Endodermal cell (in vitro differentiated cells): ENCODE measurements around the gene SMTN. TPM values are rescaled to one million over a fixed set of nuclear protein-coding genes. Genes with fewer than 3 reads are reported as not detected.
A peak's percentile ranks its signal among the peaks of the same experiment; 100 is the strongest.

Source experiments
- DNase-seq: peaks from one replicate; pipeline ENCODE4 v3.0.0-alpha.2; 2017
- H3K27ac ChIP-seq: 2 replicates; pipeline ENCODE4 v1.5.1; 2013; ENCODE audit warnings: mild to moderate bottlenecking, low read depth, low read length, moderate library complexity
- H3K27me3 ChIP-seq: 2 replicates; pipeline ENCODE4 v1.6.1; 2013; ENCODE audit warnings: mild to moderate bottlenecking, low read length, moderate library complexity; ENCODE audit not compliant: insufficient read depth, control insufficient read depth, poor library complexity, severe bottlenecking
- H3K36me3 ChIP-seq: 2 replicates; pipeline ENCODE4 v1.7.0; 2013; ENCODE audit warnings: mild to moderate bottlenecking, low read length, moderate library complexity; ENCODE audit not compliant: control insufficient read depth, insufficient read depth
- H3K4me1 ChIP-seq: one replicate; pipeline ENCODE4 v1.7.0; 2013; ENCODE audit warnings: low read length; ENCODE audit not compliant: control insufficient read depth, insufficient read depth
- H3K4me3 ChIP-seq: 2 replicates; pipeline ENCODE4 v1.5.1; 2013; ENCODE audit warnings: mild to moderate bottlenecking, low read length, moderate library complexity
- H3K9ac ChIP-seq: 2 replicates; pipeline ENCODE4 v1.6.1; 2013; ENCODE audit warnings: mild to moderate bottlenecking, low read length, moderate library complexity; ENCODE audit not compliant: poor library complexity, severe bottlenecking; ENCODE audit errors: extremely low read depth
- H3K9me3 ChIP-seq: 2 replicates; pipeline ENCODE4 v1.6.1; 2013; ENCODE audit warnings: mild to moderate bottlenecking, low read length, moderate library complexity; ENCODE audit not compliant: control insufficient read depth
- H3K27ac Mint-ChIP-seq: 2 replicates; pipeline ENCODE4 v1.8.0; 2020; ENCODE audit warnings: mixed read lengths
- H3K27me3 Mint-ChIP-seq: 2 replicates; pipeline ENCODE4 v1.8.0; 2021; ENCODE audit warnings: mild to moderate bottlenecking, mixed read lengths; ENCODE audit not compliant: insufficient read depth
- H3K36me3 Mint-ChIP-seq: 2 replicates; pipeline ENCODE4 v1.8.0; 2020; ENCODE audit warnings: low read depth, mixed read lengths
- H3K4me1 Mint-ChIP-seq: 2 replicates; pipeline ENCODE4 v1.8.0; 2020; ENCODE audit warnings: mixed read lengths
- H3K4me3 Mint-ChIP-seq: 2 replicates; pipeline ENCODE4 v1.8.0; 2020; ENCODE audit warnings: mild to moderate bottlenecking, moderate library complexity, mixed read lengths
- H3K9me3 Mint-ChIP-seq: 2 replicates; pipeline ENCODE4 v1.8.0; 2020; ENCODE audit warnings: mild to moderate bottlenecking, mixed read lengths
- CTCF ChIP-seq: fragments of 200-600 bp; sonication (generic); conservative IDR thresholded peaks from 2 replicates; pipeline ENCODE4 v1.5.0; 2021; ENCODE audit warnings: antibody characterized with exemption, mild to moderate bottlenecking
- WGBS, 2 experiments: methylation state at CpG; one replicate each; pipeline versions ENCODE4 v1.1.5 to v1.1.7; 2013; ENCODE audit warnings: missing lambda C conversion rate in 2 of 2, mixed read lengths in 1 of 2; ENCODE audit not compliant: insufficient coverage in 1 of 2, insufficient read length in 1 of 2; 5-methylcytosine and 5-hydroxymethylcytosine counted together
- total RNA-seq, 2 donors: library from RNA; stranded (reverse); fragmentation: NEBNext Ultra II Directional in 1 of 2; extraction: Animal tissue kit (Norgen Biotek cat#: 25700) in 1 of 2; gene quantifications; 2 replicates in 1 of 2; 3 replicates in 1 of 2; pipeline ENCODE4 v1.2.1, GENCODE V29; 2021

Gene SMTN
- total RNA-seq, 2 donors from 2014 or later: 23.6 to 35.8 TPM

- WGBS, 2 experiments: 76 to 77% methylated on average over 9 of the region's 9 CpGs
- no peak overlapping the region for H3K4me3 ChIP-seq
- H3K4me3 Mint-ChIP-seq: no peak overlapping the region
- no peak for TF ChIP-seq CTCF
- no peaks in the 10 kb centered on the region for H3K4me1 Mint-ChIP-seq
- no peaks in the 10 kb centered on the region for H3K36me3 Mint-ChIP-seq
- H3K27ac ChIP-seq: no peak overlapping the region
- H3K27ac Mint-ChIP-seq: no peak overlapping the region
- H3K27me3 ChIP-seq: no peaks in the 10 kb centered on the region
- no peak for DNase-seq
- no peaks in the 10 kb centered on the region for H3K9me3 Mint-ChIP-seq
- H3K9me3 ChIP-seq: no peaks in the 10 kb centered on the region
- no peaks in the 10 kb centered on the region for H3K4me1 ChIP-seq
- H3K36me3 ChIP-seq: no peaks in the 10 kb centered on the region
- no peaks in the 10 kb centered on the region for H3K27me3 Mint-ChIP-seq
- H3K9ac ChIP-seq: no peak overlapping the region
Measured at GRCh38 chr22:31039393-31039792, 41.7 kb upstream of the SMTN start.

DNA sequence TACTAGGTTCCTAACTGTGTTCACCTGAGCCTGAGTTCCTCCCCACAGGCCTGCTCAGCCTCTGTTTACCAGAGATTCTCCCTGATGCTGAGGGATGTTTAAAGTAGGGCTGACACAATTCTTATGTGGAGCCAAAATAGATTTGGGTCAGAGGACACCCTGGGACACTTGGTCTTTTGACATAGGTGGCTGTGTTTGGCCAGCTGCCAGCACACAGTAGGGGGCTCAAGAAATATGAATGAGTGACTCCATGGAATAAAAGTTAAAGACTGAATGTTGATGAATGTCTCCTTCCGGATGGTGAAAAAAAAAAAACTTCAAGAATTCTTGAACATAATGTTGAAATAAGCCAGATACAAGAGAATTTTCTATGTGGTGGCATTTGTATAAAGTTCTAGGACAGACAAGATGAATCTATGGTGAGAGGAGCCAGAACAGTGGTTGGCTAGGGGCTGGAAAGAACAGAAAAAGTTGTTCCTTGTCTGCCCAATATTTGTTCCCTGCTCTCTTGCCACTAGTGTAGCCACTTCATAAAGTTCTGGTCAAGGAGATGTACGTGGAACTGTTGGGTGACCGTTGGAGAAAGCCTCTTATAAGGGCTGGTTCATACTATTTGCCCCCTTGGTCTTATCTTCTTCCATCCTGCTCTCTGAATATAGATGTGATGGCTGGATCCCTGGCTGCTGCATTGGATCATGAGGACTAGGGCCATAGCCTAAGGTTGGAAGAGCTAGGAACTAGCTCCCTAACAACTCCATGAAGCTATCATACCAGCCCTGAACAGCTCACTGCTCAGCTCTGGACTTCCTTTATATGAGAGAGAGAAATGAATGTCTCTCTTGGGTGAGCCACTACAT is 40.3 kb upstream of the SMTN start:
- Histone ChIP-seq H3K4me3 (no peak overlapping the region), H3K9ac (no peak overlapping the region), H3K36me3 (no peaks in the 10 kb centered on the region), H3K27me3 (no peaks in the 10 kb centered on the region), H3K4me1 (no peaks in the 10 kb centered on the region), H3K9me3 (no peaks in the 10 kb centered on the region), H3K27ac (no peak overlapping the region)
- no peaks in the 10 kb centered on the region for H3K27me3 Mint-ChIP-seq
- no peak for DNase-seq
- no peak for TF ChIP-seq CTCF
- H3K4me3 Mint-ChIP-seq: no peak overlapping the region
- no peaks in the 10 kb centered on the region for H3K9me3 Mint-ChIP-seq
- 93 to 100% methylated on average over 1 to 3 of the region's 3 CpGs for WGBS, 2 experiments
- H3K4me1 Mint-ChIP-seq: no peaks in the 10 kb centered on the region
- H3K27ac Mint-ChIP-seq: no peak overlapping the region
- H3K36me3 Mint-ChIP-seq: no peaks in the 10 kb centered on the region

DNA sequence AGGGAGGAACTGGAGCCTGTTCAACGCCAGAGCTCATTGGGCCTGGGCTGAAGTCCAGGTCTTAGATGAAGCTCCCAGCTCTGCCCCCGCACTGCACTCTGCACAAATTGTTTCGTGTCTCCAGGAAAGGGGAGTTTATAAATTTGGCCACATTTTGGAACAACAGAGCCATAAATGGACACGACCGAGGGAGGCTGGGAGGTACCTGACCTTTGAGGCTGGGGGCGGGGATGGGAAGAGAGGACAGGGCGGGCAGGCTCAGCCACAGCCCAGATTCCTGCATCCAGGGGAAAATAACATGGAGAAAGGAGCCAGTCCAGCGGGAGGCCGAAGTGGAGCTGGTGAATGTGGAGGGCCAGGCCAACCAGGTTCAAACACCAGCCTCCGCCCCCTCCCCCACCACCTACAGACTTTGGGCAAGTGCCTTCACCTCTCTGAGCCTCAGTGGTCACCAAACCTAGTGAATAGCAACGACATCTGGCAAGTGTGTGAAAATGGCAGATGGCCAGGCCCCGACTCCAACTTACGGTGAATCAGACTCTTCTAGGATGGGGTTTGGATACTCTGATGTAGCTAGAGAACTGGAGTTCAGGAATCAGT is 36.8 kb upstream of the SMTN start:
- Histone ChIP-seq H3K4me1 (peaks cover 6% of the 10 kb centered on the region), H3K9ac (no peak overlapping the region), H3K27me3 (no peaks in the 10 kb centered on the region), H3K27ac (no peak overlapping the region), H3K4me3 (no peak overlapping the region), H3K36me3 (no peaks in the 10 kb centered on the region), H3K9me3 (no peaks in the 10 kb centered on the region)
- WGBS, 2 experiments: 86 to 88% methylated on average over 9 to 11 of the region's 13 CpGs
- H3K27me3 Mint-ChIP-seq: no peaks in the 10 kb centered on the region
- H3K4me1 Mint-ChIP-seq: peaks cover 10% of the 10 kb centered on the region
- TF ChIP-seq CTCF: no peak
- DNase-seq: peak; percentile 61
- H3K27ac Mint-ChIP-seq: no peak overlapping the region
- no peaks in the 10 kb centered on the region for H3K36me3 Mint-ChIP-seq
- H3K4me3 Mint-ChIP-seq: no peak overlapping the region
- H3K9me3 Mint-ChIP-seq: peaks cover 7% of the 10 kb centered on the region
